ENCODE results near the gene MYLK4.

DNA sequence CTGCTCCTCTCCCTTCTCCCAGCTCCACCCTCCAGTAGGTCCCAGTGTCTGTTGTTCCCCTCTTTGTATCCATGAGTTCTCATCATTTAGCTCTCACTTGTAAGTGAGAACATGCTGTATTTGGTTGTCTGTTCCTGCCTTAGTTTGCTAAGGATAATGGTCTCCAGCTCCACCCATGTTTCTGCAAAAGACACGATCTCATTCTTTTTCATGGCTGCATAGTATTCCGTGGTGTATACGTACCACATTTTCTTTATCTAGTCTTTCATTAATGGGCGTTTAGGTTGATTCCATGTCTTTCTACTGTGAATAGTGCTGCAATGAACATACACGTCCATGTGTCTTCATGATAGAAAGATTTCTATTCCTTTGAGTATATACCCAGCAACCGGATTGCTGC, 136.6 kb downstream of the MYLK4 start:
- TF ChIP-seq, protein P1, sequence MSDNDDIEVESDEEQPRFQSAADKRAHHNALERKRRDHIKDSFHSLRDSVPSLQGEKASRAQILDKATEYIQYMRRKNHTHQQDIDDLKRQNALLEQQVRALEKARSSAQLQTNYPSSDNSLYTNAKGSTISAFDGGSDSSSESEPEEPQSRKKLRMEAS (IDR thresholded peaks at IDR 0.05; ENCODE audit: insufficient read depth, insufficient read length) = no peak
- TF ChIP-seq POLR2A (IDR thresholded peaks at IDR 0.05; ENCODE audit: low read depth, low read length) (no peak), POLR2AphosphoS5 (IDR thresholded peaks at IDR 0.05; ENCODE audit: insufficient read depth, low read depth, low read length) (no peak), EZH2 (IDR thresholded peaks at IDR 0.05; ENCODE audit: borderline replicate concordance, low read depth, low read length, severe bottlenecking) (no peak), MYC (IDR thresholded peaks at IDR 0.05; ENCODE audit: low read depth, low read length) (no peak), JUN (IDR thresholded peaks at IDR 0.05; ENCODE audit: borderline replicate concordance, insufficient read depth, insufficient read length, low read depth) (no peak), GATA2 (IDR thresholded peaks at IDR 0.05; ENCODE audit: insufficient read depth, insufficient read length, low read depth, low read length) (no peak), FOS (IDR thresholded peaks at IDR 0.05; ENCODE audit: borderline replicate concordance, insufficient read depth, low read length) (no peak)
- TF ChIP-seq, protein P2, sequence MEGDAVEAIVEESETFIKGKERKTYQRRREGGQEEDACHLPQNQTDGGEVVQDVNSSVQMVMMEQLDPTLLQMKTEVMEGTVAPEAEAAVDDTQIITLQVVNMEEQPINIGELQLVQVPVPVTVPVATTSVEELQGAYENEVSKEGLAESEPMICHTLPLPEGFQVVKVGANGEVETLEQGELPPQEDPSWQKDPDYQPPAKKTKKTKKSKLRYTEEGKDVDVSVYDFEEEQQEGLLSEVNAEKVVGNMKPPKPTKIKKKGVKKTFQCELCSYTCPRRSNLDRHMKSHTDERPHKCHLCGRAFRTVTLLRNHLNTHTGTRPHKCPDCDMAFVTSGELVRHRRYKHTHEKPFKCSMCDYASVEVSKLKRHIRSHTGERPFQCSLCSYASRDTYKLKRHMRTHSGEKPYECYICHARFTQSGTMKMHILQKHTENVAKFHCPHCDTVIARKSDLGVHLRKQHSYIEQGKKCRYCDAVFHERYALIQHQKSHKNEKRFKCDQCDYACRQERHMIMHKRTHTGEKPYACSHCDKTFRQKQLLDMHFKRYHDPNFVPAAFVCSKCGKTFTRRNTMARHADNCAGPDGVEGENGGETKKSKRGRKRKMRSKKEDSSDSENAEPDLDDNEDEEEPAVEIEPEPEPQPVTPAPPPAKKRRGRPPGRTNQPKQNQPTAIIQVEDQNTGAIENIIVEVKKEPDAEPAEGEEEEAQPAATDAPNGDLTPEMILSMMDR (IDR thresholded peaks at IDR 0.05; ENCODE audit: extremely low read depth in 1 of 2, insufficient read depth in 1 of 2, low read depth in 1 of 2, low read length in 2 of 2) = no peak
